Hematopoietic multipotent progenitor cell treated with erythropoietin and hydrocortisone succinate and interleukin-3 and kit ligand, for 8 days (in vitro differentiated cells): ENCODE data around the gene STMP1.
A peak's percentile ranks its signal among the peaks of the same experiment; 100 is the strongest.
"Not testable (repeated sequence)": the region's sequence is repeated elsewhere in the genome, so short reads cannot be mapped to it uniquely, and the experiment has no call there.

Experiments
- DNase-seq: peaks from one replicate; pipeline ENCODE4 v3.0.0-alpha.2; 2015

STMP1 gene

GRCh38 chr7:135665042-135665441, 2.7 kb downstream of the STMP1 start:
- peak; percentile 29 for DNase-seq

- DNase-seq: no peak
These were observed 3.8 kb downstream of the STMP1 start for GRCh38 chr7:135666156-135666555.

GRCh38 chr7:135666846-135667245, 4.5 kb downstream of the STMP1 start:
- no peak for DNase-seq

GRCh38 chr7:135667626-135668025, 5.3 kb downstream of the STMP1 start:
- peak; percentile 23 for DNase-seq

DNA sequence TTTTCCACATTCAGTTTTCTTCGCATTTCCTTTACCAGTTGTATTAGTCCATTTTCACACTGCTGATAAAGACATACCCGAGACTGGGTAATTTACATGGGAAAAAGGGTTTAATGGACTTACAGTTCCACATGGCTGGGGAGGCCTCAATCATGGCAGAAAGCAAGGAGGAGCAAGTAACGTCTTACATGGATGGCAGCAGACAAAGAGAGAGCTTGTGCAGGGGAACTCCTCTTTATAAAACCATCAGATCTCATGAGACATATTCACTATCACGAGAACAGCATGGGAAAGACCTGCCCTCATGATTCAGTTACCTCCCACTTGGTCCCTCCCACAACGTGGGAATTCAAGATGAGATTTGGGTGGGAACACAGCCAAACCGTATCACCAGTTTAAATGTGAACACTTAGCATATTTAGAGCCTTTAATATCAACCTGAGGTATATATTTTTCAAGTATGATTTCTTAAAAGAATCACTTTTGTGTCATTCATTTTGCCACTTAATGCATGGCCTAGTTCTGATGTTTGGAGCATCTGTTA, 6.6 kb downstream of the STMP1 start:
- DNase-seq: peak; percentile 42

- no peak for DNase-seq
These were observed 7.5 kb downstream of the STMP1 start for GRCh38 chr7:135669774-135670173.

- DNase-seq: no peak
These were observed 7.9 kb downstream of the STMP1 start for GRCh38 chr7:135670179-135670578.

- peak; percentile 77 for DNase-seq
These were observed 10.4 kb downstream of the STMP1 start for GRCh38 chr7:135672560-135673359.

GRCh38 chr7:135673360-135673706, 11.0 kb downstream of the STMP1 start:
- peak; percentile 77 for DNase-seq

- DNase-seq: no peak
These were observed 16.6 kb downstream of the STMP1 start for GRCh38 chr7:135678612-135679575.

DNA sequence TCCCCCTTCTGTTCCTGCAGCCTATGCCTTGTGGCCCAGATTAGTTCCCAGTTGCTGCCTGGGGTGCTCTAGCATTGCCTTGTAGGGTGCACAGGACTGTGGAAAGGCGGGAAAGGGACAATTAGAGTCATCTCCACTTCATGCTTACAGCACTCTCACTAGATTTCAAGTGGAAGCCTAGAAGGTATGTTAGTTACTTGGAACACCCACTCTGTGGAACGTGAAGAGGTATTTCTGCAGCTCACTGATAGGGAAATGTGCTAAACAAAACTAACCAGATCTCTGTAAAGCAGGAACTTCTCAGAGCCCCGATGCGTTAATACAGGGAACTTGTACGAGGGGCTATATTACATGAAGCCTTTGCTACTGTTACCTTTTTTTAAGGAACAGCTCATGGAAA, 19.4 kb downstream of the STMP1 start:
- DNase-seq: peak; percentile 39

DNA sequence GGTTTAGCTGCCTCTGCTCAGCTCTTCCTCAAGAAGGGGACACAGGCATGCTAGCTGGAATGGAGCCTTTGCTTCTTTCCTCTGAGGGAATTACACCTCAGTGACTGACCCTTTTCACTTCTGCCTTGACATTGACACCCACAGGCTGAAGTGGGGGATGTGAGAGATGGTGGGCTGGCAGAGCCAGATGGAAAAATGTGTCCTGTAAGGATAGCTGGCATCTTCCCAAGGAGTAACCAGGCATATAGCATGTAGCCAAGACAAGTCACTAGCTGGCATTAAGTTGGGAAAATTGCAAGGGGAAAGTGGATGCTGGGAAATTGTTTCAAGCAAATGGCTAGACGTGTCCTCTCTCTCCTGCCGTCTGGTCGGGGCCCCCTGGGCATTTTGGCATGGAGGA, 19.9 kb downstream of the STMP1 start:
- DNase-seq: no peak

DNA sequence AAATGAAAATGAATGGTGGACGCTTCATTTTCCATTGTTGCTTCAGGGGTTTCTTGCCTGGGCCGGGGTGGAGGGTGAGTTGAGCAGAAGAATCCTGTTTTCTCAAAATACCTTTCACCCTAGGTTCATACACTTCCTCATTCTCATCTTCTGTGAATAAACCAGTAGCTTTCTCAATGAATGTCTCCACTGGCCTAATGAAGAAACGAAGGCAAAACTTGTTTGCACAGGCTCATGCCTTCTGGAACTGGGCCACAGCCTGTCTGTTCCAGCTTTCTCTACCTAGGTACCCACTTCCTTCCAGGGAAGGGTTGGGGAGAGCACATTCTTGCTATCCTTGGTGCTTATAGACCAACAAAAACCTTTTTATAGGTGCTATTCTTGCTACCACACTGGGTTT, 21.3 kb downstream of the STMP1 start:
- no peak for DNase-seq

DNA sequence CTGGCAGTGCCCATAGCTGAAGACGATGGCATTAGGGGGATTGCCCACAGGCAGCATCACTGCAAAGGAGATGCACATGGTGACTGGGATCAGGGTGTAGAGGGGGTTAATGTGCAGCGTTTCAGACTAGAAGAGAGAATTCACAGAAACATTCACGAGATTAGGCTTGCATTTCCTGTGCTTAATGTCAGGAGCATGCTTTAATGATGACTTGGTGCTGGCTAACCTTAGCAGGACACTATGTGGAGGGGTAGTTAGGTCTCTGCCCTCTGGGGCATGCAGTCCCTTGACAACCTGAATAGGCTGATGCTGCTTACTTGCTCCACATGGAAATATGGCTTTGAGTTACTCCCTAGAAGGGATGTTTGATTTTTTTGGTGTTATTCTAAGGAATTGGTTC, 21.8 kb downstream of the STMP1 start:
- no peak for DNase-seq

DNA sequence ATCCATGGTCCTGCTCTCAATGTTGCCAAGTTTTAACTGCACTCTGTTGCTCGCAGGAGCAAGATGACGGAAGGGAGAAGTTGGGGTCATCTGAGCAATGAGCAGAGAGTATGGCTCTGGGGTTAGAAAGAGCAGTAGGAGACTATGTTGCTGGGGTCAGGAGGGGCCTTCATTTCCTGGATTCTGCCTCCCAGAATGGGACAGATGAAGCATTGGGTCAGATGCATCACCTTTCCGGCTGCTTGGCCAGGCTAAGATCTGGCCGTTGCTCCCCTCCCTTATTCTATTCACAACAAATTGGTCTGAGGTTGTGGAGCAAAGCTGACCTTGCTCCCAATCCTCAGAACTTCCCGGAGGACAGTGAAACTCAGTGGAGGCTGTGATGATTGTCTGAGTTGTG, 22.4 kb downstream of the STMP1 start:
- DNase-seq: no peak

DNA sequence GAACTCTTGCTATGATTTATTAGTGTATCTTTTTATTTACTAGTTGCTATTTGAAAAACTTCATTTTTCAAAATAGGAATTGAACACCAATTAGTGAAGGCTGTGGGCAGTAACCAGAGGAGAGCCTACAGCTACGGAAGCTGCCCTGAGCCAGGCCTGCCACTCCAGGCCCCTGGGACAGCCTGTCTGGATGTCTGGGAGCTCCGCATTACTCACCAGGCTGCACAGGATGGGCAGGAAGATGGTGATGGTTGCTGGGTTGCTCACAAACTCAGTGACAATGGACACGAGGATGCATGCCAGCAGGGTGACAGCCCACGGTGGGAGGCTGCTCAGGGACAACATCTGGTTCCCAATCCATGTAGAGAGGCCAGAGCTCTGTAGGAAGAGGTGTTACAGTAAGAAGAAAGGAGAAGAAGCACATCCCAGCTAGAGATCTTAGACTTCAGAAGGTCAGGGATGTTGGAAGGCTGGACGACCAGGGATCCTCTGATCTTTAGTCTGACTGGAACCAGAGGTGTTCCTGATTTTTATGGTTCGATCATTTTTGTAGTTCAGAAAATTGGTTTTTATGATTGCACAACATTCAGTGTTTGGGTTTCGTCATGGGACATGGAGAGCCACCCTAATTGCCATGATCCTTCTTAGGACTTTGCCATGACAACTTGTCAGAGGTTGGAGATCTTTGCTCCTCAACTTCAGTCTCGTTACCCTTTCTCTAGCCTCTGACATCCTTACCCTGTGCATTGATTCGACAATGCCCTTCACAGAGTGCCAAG, 23.2 kb downstream of the STMP1 start:
- no peak for DNase-seq

GRCh38 chr7:135687466-135687865, 25.2 kb downstream of the STMP1 start:
- DNase-seq: no peak

DNA sequence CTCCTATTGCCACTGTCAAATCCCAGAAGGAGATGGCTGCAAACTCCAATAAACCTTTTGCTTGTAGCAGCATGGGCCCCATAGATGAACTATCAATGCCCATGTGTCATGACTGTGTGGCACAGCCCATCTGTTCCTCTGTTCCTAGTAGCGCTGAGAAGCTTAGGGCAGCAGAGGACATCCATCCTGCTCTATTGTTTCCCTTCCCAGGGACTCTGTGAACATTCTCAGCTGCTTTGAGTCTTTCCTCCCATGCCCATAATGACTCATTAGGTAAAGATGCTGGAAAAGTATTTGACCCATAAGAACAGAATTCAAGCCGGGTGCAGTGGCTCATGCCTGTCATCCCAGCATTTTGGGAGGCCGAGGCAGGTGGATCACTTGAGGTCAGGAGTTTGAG, 28.3 kb downstream of the STMP1 start:
- DNase-seq: no peak

DNA sequence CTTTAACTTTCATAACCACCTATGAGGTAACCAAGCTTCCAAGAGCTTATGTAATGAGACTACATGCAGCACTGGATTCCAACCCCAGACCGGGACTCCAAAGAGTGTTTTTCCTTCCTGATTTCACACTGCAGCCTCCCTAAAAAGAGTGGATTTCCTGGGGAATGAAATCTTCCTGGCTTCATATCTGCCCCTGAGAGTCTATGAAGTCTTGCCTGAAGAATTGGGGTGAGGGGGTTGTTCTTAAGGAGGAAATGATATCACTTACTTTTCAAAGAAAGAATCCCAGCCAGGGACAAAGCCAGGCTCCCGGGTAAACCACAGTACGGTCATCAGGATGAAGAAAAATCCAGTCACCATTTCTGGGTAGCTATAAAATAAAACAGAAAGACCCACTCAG, 29.7 kb downstream of the STMP1 start:
- no peak for DNase-seq

DNA sequence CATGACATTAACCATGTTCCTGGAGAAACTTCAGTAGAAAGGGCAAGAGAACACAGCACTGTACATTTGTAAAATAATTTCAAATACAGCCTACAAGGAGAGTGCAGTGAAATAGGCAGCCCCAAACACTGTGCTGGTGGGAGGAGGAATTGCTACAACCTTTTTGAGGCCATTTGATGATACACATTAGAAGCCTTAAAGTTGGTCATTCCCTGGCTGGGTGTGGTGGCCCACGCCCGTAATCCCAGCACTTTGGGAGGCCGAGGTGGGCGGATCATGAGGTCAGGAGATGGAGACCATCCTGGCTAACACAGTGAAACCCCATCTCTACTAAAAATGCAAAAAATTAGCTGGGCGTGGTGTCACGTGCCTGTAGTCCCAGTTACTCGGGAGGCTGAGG, 30.3 kb downstream of the STMP1 start:
- DNase-seq: not testable (repeated sequence)

DNA sequence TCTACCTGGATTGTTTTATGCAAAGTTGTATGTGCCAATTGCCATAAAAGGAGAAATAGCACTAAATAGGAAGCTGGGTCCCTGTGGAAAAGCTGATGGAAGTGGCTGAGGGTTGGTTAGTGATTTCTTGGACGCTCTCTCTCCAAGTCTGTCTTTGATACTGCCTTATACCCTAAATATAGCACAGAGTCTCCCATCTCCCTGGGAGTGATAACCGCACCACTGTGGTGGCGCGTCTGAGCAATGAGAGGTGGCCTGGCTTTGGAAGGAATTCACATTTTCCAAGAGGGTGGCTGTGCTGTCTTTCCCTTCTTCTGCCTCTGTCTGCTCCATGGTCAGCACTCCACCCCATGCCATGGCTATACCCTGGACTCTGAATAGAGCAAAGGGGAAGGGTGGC, 31.2 kb downstream of the STMP1 start:
- DNase-seq: no peak

- no peak for DNase-seq
These were observed 35.1 kb downstream of the STMP1 start for GRCh38 chr7:135697276-135698049.
